Pancreas (tissue), 10 donors: ENCODE results near the gene GPC6. TPM values are rescaled to one million over a fixed set of nuclear protein-coding genes. Genes with fewer than 3 reads are reported as not detected.

ENCODE experiments used
- ATAC-seq, 4 donors: fragments of 200-7000 bp; cut with Tn5 transposase; one replicate each; pipeline versions ENCODE4 v1.8.0 to v1.9.1; 2020; ENCODE audit warnings: mild to moderate bottlenecking in 4 of 4, moderate library complexity in 4 of 4
- DNase-seq, 6 donors: peaks; one replicate each; pipeline ENCODE4 v3.0.0-alpha.2; 2020
- FAIRE-seq: peaks from 2 replicates; lab custom pipeline; 2012; peaks lifted over from hg19 to GRCh38; lab: Jason Lieb, UNC
- H3K27ac ChIP-seq, 4 donors: fragments of 200-600 bp; sonication (generic); 1 replicate in 3 of 4; 2 replicates in 1 of 4; pipeline versions ENCODE4 v1.5.0 to v1.8.0; 2020
- H3K27me3 ChIP-seq, 4 donors: fragments of 200-600 bp; one replicate each; pipeline ENCODE4 v1.8.0; 2021
- H3K36me3 ChIP-seq, 3 donors: fragments of 200-600 bp; sonication (generic) in 1 of 3; one replicate each; pipeline versions ENCODE4 v1.5.0 to v1.8.0; 2020 to 2021
- H3K4me1 ChIP-seq, 3 donors: fragments of 200-600 bp; one replicate each; pipeline ENCODE4 v1.8.0; 2021
- H3K4me3 ChIP-seq, 4 donors: fragments of 200-600 bp; sonication (generic) in 2 of 4; one replicate each; pipeline versions ENCODE4 v1.5.0 to v1.8.0; 2020 to 2021
- H3K9me3 ChIP-seq, 4 donors: fragments of 200-600 bp; one replicate each; pipeline ENCODE4 v1.8.0; 2021
- WGBS, 2 donors: extraction: QIAGEN DNeasy Blood & Tissue Kit; methylation state at CpG; one replicate each; pipeline ENCODE4 v1.1.7; 2013; 5-methylcytosine and 5-hydroxymethylcytosine counted together
- intact Hi-C, 3 donors: fragments of 100-400 bp; cut with DNase I; formaldehyde crosslinking; loops; one replicate each; pipeline versions ENCODE4 v1.11.1 to v1.14.2; 2022
- polyA plus RNA-seq, 2 donors: library from polyadenylated mRNA; stranded (reverse); fragments of 200-250 nt; gene quantifications; one replicate each; pipeline ENCODE4 v1.2.3, GENCODE V29; 2013
- total RNA-seq, 6 donors: library from RNA; stranded (reverse); fragmentation: NEBNext Ultra II Directional in 4 of 6; extraction: Animal tissue kit (Norgen Biotek cat#: 25700) in 4 of 6; gene quantifications; one replicate each; pipeline versions ENCODE4 v1.2.1 to v1.2.4, GENCODE V29; 2021 to 2023
- TF ChIP-seq, protein P1 (sequence below), 4 donors: fragments of 200-600 bp; sonication (generic) in 3 of 4; IDR thresholded peaks; one replicate each; pipeline versions ENCODE4 v1.5.0 to v1.8.0; 2021; ENCODE audit warnings: antibody characterized with exemption in 4 of 4
- donor health status: healthy with polysubstance abuse.
- donor health status: DM: no; HTN: no; CAD: no; lungs with moderate emphysema.
- donor health status: DM: no; HTN: no; CAD: no.
- donor health status: control.
- donor health status: control.
- donor health status: Bipolar disorder and iron deficiency.
- donor health status: DM: yes; HTN: yes; CAD: no.
- donor health status: DM: no; HTN: no; CAD: no.
- donor health status: DM: no; HTN: no; CAD: no.
- donor health status: DM: yes; HTN: yes; CAD: no.

Gene GPC6
- total and polyA plus RNA-seq, 8 donors, result 0.23 to 3.3 (median 1.2) TPM

DNA sequence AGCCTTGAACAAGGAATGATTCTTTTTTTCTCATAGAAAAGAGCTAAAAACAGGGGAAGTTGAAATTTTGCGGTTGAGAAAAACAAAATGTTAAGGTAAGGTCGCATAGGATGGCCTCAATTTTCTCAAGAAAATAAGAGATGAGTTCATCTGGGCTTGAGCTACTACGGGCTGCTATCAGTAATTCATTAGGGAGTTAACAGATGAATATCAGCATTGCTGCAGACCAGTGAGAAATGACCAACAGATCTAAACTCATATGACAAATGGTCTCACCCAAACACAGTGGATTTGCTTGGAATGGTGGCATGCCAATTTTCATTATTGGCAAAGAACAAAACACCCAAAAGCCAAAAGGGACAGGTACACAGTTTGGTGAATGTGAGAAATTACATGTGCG is 56.6 kb downstream of the GPC6 start:
- no peaks in the 10 kb centered on the region for H3K36me3 ChIP-seq
- no peaks in the 10 kb centered on the region for H3K9me3 ChIP-seq
- ATAC-seq (no peak), FAIRE-seq (no peak), DNase-seq (no peak)
- no peaks in the 10 kb centered on the region for H3K27me3 ChIP-seq
- intact Hi-C loops, result no loop called here
- H3K4me3 ChIP-seq, result no peak overlapping the region
- TF ChIP-seq, protein P1, sequence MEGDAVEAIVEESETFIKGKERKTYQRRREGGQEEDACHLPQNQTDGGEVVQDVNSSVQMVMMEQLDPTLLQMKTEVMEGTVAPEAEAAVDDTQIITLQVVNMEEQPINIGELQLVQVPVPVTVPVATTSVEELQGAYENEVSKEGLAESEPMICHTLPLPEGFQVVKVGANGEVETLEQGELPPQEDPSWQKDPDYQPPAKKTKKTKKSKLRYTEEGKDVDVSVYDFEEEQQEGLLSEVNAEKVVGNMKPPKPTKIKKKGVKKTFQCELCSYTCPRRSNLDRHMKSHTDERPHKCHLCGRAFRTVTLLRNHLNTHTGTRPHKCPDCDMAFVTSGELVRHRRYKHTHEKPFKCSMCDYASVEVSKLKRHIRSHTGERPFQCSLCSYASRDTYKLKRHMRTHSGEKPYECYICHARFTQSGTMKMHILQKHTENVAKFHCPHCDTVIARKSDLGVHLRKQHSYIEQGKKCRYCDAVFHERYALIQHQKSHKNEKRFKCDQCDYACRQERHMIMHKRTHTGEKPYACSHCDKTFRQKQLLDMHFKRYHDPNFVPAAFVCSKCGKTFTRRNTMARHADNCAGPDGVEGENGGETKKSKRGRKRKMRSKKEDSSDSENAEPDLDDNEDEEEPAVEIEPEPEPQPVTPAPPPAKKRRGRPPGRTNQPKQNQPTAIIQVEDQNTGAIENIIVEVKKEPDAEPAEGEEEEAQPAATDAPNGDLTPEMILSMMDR (IDR thresholded peaks at IDR 0.05), result no peak
- no peaks in the 10 kb centered on the region for H3K4me1 ChIP-seq
- WGBS, 2 donors, result 80 to 88% methylated on average over 4 of the region's 4 CpGs
- H3K27ac ChIP-seq, result no peak overlapping the region

DNA sequence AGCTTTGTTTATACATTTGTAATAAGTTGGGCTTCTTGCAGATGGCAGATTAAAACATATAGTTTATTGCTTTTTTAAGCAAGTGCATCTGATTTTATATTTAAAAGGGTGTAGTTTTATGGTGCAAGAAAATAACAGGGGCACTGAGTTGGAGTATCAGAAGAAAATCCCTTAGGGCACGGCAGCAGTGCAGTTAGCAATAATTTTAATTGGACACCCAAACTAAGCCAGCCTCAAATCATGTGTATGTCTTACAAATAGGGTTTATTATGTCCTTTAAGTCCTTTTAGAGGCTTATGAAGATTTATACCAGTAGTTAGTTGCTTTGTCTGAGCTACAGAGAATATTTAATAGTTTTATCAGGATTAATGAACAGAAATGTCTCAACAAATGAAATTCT is 57.5 kb downstream of the GPC6 start:
- Histone ChIP-seq H3K4me1 (no peaks in the 10 kb centered on the region), H3K27me3 (no peaks in the 10 kb centered on the region), H3K36me3 (no peaks in the 10 kb centered on the region), H3K27ac (no peak overlapping the region), H3K4me3 (no peak overlapping the region), H3K9me3 (no peaks in the 10 kb centered on the region)
- intact Hi-C loops, result no loop called here
- DNase-seq, result no peak
- 93 to 100% methylated on average over 1 of the region's 1 CpG for WGBS, 2 donors
- TF ChIP-seq, protein P1 (IDR thresholded peaks at IDR 0.05), result no peak
- ATAC-seq, result no peak
- no peak for FAIRE-seq

- TF ChIP-seq, protein P1 (IDR thresholded peaks at IDR 0.05), result no peak
- intact Hi-C loops, result no loop called here
- Histone ChIP-seq H3K9me3 (no peaks in the 10 kb centered on the region), H3K27me3 (no peaks in the 10 kb centered on the region), H3K27ac (no peak overlapping the region), H3K36me3 (no peaks in the 10 kb centered on the region), H3K4me3 (no peak overlapping the region), H3K4me1 (no peaks in the 10 kb centered on the region)
- DNase-seq, result no peak
- no peak for ATAC-seq
- 73 to 84% methylated on average over 4 of the region's 4 CpGs for WGBS, 2 donors
- FAIRE-seq, result no peak
Observed at GRCh38 chr13:93286047-93286446, 59.4 kb downstream of the GPC6 start.

- H3K9me3 ChIP-seq, result no peaks in the 10 kb centered on the region
- no peaks in the 10 kb centered on the region for H3K4me1 ChIP-seq
- H3K27ac ChIP-seq, result no peak overlapping the region
- no peaks in the 10 kb centered on the region for H3K36me3 ChIP-seq
- FAIRE-seq (no peak), ATAC-seq (no peak), DNase-seq (no peak)
- intact Hi-C loops, result no loop called here
- TF ChIP-seq, protein P1 (IDR thresholded peaks at IDR 0.05), result no peak
- H3K27me3 ChIP-seq, result no peaks in the 10 kb centered on the region
- H3K4me3 ChIP-seq, result no peak overlapping the region
- WGBS, 2 donors, result 80 to 85% methylated on average over 4 of the region's 4 CpGs
Observed at GRCh38 chr13:93289053-93289452, 62.4 kb downstream of the GPC6 start.

- TF ChIP-seq, protein P1 (IDR thresholded peaks at IDR 0.05), result no peak
- H3K27ac ChIP-seq, result no peak overlapping the region
- DNase-seq (no peak), ATAC-seq (no peak), FAIRE-seq (no peak)
- intact Hi-C loops, result no loop called here
- H3K27me3 ChIP-seq, result no peaks in the 10 kb centered on the region
- H3K9me3 ChIP-seq, result no peaks in the 10 kb centered on the region
- no peak overlapping the region for H3K4me3 ChIP-seq
- H3K36me3 ChIP-seq, result no peaks in the 10 kb centered on the region
- no peaks in the 10 kb centered on the region for H3K4me1 ChIP-seq
- 77 to 82% methylated on average over 1 of the region's 1 CpG for WGBS, 2 donors
Observed at GRCh38 chr13:93289842-93290241, 63.2 kb downstream of the GPC6 start.
